Mesenteric fat pad (tissue), 1 donor: ENCODE results near the gene PPM1M. TPM values are rescaled to one million over a fixed set of nuclear protein-coding genes. Genes with fewer than 3 reads are reported as not detected.

Experiments
- DNase-seq: peaks from one replicate; pipeline ENCODE4 v3.0.0-alpha.2; 2020; ENCODE audit warnings: low spot score
- long read RNA-seq: library from polyadenylated mRNA; unstranded; transcript quantifications from one replicate; pipeline ENCODE4 v2.0.0, GENCODE V29; 2020
- total RNA-seq: library from RNA; stranded (reverse); fragmentation: NEBNext Ultra II Directional; extraction: Animal tissue kit (Norgen Biotek cat#: 25700); gene quantifications from one replicate; pipeline ENCODE4 v1.2.1, GENCODE V29; 2021
- donor health status: DM: yes; HTN: yes; CAD: no.

PPM1M gene, protein sequence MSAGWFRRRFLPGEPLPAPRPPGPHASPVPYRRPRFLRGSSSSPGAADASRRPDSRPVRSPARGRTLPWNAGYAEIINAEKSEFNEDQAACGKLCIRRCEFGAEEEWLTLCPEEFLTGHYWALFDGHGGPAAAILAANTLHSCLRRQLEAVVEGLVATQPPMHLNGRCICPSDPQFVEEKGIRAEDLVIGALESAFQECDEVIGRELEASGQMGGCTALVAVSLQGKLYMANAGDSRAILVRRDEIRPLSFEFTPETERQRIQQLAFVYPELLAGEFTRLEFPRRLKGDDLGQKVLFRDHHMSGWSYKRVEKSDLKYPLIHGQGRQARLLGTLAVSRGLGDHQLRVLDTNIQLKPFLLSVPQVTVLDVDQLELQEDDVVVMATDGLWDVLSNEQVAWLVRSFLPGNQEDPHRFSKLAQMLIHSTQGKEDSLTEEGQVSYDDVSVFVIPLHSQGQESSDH
- total RNA-seq, result 26.8 TPM
- long read RNA-seq, transcript PPM1M-202 (10 exons, 2,193 nt), result major isoform, 5 of 18 reads
- long read RNA-seq, partial matches to known transcripts, result 7 of 18 reads
- long read RNA-seq, other reads (novel, unspliced or antisense), result 5 of 18 reads

DNA sequence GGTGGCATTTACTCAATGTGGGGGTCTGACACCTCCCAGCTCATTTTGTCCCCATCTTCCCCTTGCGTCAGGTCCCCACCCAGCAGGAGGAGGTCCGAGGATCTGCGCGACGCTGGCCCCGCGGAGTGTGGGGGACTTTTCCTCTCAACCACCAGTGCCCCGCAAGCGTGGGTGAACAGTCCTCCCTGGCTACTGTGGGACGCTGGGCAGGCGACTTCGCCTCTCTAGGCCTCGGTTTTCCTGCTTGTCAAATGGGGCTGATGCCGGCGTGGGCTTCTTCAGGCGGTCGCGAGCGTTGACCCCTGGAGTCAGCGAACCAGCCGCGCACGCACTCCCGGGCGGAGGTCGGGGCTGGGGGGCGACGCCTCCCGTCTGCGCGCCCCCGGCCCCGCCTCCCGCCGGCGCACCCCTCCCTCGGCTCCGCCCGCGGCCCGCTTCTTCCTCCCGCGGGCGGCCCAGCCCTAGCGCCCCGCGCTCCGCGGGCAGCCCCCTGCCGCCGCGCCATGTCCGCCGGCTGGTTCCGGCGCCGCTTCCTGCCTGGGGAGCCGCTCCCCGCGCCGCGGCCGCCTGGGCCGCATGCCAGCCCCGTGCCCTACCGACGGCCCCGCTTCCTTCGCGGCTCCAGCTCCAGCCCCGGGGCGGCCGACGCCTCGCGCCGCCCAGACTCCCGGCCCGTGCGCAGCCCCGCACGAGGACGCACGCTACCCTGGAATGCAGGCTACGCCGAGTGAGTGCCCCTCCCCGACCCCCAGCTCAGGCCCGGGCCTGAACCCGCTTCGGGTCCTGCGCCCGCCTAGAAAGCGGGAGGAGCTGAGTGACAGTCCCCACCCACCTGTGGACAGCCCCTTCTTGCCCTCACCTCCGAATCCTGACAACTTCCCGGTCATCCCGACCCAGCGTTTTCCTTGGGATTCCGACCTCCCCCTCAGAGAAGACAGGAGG lies at the start of gene PPM1M:
Gene PPM1M (plus strand): TSS at position 438 of the 942 bp plus-strand sequence. CDS start 66 bp downstream, at position 504.
- DNase-seq, result peak; percentile 90

DNA sequence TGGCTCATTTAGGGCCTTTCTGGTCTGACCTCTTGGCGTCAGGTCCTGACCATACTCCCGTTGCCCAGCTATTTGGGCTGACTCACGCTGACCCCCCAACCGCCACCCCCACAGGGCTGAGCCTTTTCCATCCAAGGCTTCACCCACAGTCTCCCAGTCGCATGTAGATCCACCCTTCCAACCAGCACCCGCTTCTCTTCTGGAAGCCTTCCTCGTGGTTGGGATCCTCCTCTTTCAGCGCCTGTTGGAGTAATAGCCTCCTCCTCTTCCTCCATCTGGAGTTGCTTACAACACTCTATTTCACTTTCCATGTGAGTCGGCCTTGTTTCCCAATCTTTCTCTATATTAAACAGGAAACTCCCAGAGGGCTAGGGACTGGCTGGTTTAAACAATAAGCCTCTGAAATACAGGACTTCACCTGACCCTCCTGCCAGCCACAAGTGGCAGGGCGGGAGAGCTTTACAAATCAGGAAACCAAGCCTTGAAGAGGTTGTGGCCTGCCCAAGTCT lies 49.7 kb upstream of the PPM1M start:
- no peak for DNase-seq

DNA sequence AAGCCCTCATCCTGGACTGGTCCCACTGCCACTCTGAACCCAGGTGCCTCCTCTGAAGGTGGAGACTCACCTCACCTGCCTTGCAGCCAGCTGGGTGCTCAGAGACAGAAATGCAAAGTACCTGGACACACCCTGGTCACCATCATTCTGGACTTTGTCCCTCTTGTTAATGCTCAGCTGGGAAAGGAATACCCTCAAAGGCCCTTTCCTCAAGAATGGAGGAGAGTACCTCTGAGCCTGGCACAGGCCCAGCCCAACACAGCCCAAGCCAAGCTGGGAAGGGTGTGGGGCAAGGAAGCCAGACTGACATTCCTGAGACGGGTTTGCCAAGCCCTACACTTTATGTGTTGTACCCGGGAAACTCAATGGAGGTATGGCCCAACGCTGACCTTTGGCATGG lies 48.6 kb upstream of the PPM1M start:
- DNase-seq, result no peak

DNA sequence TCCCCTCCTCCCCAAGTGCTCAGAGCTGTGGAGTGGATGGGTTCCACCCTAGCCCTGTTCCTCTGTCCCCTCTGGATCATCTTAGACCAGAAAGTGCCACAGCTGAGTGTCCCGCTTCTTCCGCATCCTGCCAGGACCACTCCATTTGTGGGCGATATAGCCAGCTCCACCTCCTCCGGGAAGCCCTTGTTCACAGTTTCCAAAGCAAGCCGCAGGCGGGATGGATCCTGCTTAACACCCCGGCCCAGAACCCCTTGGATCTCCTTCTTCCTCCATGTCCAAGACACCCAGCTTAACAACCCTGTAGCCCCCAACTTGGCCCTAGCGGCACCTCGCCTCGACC lies 48.1 kb upstream of the PPM1M start:
- DNase-seq, result no peak

DNA sequence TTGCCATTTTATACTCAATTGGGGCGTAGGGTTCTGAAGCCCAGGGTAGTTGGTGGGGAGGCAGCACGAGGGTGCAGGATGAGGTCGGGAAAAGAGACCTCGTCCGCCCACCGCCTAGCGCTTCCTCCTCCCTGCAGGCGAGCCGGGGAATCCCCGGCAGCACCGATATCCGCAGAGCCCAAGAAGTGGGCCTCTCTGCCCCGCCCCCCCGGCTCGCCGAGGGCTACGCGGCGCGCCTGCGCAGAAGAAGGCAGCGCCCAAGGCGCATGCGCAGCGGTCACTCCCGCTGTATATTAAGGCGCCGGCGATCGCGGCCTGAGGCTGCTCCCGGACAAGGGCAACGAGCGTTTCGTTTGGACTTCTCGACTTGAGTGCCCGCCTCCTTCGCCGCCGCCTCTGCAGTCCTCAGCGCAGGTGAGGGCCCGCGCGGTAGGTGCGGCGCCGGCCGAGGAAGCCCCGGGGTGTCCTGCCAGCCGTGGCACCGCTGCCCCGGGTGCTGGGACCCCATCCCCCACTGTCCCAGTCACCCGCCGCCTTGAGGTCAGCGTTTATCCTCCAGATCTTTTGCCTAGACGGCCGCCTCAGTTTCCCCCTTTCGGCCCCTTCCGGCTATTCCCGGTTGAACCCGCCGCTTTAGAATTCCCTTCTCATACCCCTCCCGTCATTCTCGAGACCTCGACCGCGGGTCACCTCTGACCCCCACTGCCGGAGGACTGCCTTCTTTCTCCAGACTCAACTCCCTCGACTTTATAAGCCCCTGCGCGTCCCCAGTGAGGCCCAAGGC lies 47.5 kb upstream of the PPM1M start, which contains the start of gene ALAS1:
Gene ALAS1 (plus strand): TSS at position 319 of the 784 bp plus-strand sequence. CDS start 1,082 bp downstream, outside the sequence.
- DNase-seq, result peak; percentile 98

DNA sequence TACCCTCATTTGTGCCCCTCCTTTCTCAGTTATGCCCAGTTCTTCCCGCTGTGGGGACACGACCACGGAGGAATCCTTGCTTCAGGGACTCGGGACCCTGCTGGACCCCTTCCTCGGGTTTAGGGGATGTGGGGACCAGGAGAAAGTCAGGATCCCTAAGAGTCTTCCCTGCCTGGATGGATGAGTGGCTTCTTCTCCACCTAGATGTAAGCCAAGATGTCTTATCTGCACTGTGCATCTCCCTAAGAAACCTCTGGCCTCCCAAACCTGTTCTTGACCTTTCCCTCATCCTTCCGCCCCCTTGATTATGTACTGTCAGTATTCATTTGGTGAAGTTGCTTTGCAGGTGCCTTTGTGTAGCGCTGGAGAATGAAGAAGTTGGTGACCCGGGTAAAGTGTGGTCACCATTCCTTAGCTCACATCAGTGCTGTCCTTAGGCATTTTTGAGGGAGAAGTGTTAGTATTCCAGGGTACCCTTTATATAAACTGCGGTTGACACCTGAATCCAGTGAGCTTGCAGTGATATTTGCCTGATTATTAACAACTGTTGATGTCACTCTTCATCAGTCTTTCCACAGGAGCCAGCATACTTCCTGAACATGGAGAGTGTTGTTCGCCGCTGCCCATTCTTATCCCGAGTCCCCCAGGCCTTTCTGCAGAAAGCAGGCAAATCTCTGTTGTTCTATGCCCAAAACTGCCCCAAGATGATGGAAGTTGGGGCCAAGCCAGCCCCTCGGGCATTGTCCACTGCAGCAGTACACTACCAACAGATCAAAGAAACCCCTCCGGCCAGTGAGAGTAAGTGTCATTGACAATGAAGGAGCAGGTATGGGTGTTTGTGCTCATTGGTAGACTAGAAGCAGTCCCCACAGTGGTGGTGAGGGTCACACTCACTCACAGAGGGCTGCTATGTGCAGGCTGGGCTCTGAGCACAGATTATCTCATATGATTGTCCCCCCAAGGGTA lies 46.6 kb upstream of the PPM1M start:
- DNase-seq, result no peak

DNA sequence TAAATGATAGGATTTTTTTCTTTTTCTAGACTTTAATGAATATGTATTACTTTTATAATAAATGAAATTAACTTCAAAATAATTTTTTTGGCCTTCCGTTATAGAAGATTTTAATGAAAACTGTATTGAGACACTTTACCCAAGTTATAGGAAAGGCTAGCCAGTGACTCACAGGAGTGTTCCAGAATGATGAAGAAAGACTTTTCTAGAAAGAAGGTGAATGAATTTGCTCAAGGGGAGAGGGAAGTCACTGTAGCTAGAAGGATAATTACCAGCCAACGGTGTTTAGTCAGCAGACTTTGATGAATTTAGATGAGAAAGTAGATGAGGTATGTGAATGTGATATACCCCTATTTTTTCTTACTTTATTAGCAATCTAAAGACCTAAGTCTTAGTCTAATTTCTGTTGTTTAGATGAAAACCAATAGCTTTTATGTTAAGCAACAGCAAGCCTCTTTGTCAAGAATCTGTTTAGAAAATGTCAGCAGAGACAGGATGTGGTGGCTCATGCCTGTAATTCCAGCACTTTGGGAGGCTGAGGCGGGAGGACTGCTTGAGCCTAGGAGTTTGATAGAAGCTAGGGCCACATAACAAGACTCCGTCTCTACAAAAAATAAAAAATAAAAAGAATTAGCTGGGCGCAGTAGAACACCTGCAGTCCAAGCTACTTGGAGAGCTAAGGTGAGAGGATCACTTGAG lies 44.4 kb upstream of the PPM1M start:
- no peak for DNase-seq

DNA sequence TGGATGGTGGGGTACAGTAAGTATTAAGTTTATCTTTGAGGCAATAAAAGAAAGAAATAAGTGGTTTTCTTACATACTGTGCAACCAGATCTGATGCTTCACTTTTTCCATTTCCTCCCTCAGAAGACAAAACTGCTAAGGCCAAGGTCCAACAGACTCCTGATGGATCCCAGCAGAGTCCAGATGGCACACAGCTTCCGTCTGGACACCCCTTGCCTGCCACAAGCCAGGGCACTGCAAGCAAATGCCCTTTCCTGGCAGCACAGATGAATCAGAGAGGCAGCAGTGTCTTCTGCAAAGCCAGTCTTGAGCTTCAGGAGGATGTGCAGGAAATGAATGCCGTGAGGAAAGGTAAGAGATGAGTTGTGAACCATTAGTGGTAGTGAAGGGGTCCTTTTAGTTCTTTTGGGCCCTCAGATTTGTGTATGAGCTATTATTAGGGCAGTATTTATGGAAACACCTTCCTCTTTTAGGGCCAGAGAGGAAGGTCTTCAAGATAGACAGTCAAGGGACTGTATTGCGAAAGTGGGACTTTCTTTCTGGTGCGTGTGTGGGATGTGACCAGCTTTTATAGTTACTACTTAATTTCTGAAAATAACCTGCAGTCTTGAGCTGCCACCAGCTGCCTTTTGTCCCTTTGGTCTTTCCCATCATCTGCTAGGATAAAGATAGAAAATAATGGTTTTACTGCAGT lies 43.0 kb upstream of the PPM1M start:
- no peak for DNase-seq

DNA sequence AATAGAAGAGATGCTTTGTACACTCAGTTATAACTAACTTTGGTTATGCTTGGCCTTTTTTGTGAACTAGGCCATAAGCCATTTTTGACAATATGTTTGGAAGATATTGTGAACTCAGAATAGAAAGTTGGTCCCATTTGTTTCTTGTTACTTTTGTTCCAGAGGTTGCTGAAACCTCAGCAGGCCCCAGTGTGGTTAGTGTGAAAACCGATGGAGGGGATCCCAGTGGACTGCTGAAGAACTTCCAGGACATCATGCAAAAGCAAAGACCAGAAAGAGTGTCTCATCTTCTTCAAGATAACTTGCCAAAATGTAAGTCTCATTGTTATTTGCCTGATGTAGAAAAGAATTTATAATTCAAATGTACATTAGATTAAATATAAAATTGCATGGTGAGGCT lies 41.9 kb upstream of the PPM1M start:
- no peak for DNase-seq

DNA sequence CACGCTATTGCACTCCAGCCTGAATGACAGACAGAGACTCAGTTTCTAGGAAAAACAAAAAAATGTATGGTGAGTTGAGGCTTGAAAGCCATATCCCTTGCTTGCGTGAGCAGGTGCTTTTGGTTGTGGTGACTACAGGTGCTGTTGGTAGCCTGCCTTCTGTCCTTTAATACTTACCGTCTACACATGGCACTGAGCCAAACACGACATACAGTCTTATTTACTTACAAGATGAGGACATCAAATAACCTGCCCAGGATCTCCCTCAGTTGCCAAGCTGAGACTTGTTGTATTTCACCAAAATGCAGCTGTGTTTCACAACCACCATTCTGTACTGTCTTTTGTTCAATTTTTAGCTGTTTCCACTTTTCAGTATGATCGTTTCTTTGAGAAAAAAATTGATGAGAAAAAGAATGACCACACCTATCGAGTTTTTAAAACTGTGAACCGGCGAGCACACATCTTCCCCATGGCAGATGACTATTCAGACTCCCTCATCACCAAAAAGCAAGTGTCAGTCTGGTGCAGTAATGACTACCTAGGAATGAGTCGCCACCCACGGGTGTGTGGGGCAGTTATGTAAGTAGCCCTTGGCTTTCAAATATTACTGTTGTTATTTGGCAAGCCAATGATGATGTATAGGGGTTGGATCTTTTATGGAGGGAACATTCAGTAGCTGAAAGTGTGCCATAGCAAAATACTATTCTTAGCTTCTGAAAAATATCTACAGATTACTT lies 41.1 kb upstream of the PPM1M start:
- DNase-seq, result no peak

DNA sequence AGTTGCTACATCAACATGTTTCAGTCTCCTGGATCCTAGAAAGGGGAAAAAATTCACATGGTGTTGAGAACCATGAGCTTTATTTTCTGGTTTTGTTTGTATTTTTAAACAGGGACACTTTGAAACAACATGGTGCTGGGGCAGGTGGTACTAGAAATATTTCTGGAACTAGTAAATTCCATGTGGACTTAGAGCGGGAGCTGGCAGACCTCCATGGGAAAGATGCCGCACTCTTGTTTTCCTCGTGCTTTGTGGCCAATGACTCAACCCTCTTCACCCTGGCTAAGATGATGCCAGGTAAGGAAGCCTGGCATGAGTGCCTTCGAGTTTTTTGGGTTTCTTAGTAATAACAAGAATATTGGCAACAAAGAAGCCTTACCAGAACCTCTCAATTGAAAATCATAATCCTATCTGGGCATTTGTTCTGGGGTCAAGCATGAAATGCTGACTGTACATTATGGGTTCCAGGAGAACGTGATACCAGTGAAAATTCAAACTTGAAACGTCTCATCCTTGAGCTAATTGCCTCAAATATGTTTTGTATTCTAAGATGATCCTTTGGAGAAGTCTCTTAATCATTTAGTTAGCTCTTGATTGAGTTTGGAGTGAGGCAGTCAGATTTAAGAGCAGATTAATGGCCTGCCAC lies 39.7 kb upstream of the PPM1M start:
- no peak for DNase-seq

DNA sequence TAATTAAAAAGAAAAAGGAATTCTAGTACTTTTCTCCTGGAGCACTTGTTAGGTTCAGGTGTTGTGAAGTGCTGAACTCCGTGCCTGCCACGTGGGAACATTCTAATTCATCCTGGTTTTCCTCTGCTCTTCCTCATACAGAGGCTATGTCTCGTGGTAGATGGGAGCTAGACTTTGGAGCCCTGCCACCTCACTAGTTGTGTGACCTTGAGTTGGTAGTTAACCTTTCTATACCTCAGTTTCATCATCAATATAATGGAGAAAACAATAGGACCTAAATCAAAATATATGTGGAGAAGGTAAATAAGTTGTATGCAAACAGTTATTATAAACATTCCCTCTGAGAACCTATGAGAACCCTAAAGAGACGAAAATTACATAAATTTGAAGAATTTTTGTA lies 37.0 kb upstream of the PPM1M start:
- DNase-seq, result no peak

DNA sequence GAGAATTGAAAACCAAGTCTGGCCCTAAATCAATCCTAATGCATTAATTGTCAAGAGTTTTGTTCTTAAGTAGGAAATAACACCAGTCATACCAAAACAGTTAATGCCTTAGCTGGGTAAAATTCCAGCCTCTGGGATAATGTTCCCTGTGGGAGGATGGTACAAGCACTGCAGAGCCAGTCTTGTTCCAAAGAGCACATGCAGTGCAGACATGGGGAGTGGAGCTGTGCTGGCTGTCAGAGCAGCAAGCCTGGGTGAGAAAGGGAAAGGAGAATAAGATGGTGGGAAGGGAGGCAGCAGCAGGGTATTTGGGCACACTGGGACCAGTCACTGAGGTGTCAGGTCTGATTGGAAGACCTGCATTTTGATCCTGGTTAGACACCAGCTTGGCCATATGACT lies 35.5 kb upstream of the PPM1M start:
- DNase-seq, result no peak

DNA sequence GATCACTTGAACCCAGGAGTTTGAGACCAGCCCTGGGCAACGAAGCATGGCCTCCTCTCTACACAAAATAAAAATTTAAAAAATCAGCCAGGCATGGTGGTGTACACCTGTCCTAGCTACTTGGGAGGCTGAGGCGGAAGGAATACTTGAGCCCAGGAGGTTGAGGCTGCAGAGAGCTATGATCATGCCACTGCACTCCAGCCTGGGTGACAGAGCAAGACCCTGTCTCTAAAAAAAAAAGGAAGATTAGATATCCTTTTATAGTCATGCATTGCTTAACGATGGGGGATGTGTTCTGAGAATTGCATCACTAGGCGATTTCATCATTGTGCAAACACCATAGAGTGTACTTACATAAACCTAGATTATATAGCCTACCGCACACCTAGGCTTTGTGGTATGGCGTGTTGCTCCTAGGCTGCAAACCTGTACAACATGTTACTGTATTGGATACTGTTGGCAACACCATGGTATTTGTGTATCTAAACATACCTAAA lies 35.0 kb upstream of the PPM1M start:
- DNase-seq, result no peak

DNA sequence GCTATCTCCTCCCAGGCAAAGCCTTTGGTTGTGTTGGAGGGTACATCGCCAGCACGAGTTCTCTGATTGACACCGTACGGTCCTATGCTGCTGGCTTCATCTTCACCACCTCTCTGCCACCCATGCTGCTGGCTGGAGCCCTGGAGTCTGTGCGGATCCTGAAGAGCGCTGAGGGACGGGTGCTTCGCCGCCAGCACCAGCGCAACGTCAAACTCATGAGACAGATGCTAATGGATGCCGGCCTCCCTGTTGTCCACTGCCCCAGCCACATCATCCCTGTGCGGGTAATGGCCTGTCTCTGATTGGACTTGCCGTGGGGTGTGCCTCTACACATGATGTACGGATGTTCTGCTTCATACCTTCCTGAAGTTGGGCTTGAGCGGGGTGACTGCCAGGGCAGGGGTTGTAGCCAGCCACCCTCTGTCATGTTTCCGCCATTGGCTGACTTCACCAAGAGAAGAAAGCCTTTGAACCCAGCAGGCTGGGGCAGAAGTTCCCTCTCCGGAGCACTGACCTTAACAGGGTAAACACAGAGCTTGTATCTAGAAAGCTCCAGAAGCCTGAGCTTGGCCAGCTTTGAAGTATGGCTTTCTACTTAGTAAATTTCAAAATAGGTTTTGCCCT lies 34.2 kb upstream of the PPM1M start:
- DNase-seq, result no peak

DNA sequence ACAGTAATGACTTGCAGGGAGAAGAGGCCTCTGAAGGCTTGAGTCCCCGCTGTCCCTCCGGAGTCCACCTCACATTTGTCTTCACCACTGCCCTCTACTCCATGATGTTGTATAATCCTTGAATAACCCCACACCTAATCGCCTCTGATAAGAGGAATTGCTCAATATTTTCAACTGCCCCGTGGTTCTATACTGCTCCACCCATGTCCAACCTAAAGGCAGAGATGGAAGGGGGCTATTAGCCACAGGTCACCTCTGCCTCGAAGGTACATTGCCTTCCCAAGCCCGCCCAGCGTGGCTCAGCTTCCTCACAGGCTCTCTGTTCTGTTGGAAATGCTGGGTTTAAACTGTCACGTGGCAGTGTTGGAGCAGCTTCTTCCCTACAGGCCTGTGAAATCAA lies 32.6 kb upstream of the PPM1M start:
- DNase-seq, result no peak
